ENCODE measurements around the gene TMCC1.
A peak's percentile ranks its signal among the peaks of the same experiment; 100 is the strongest.

The TMCC1 gene

GRCh38 chr3:129606636-129607390 lies 286.7 kb downstream of the TMCC1 start, which contains the start of gene PLXND1:
Gene PLXND1 (minus strand): TSS chr3:129606676. CDS start chr3:129606639, 37 bp downstream.
- Histone ChIP-seq H3K27me3 (ENCODE audit: low read depth) (no peaks in the 10 kb centered on the region), H3K4me3 (peak within 1 kb of the TSS; percentile 48), H3K9me3 (no peaks in the 10 kb centered on the region), H3K4me1 (peaks cover 22% of the 10 kb centered on the region), H3K36me3 (replicated peaks) (no peaks in the 10 kb centered on the region)
- in situ Hi-C loops (cut with MboI; ENCODE audit: low sequenced_read_pairs) = no loop called here
- peak; percentile 66 to 81 for DNase-seq (ENCODE audit: low spot score in 2 of 2)

GRCh38 chr3:129605922-129606635 lies 287.4 kb downstream of the TMCC1 start:
- in situ Hi-C loops (cut with MboI; ENCODE audit: low sequenced_read_pairs) = no loop called here
- H3K9me3 ChIP-seq = no peaks in the 10 kb centered on the region
- peak in 1 of 2 experiments; percentile 46 for DNase-seq (ENCODE audit: low spot score in 2 of 2)
- peak overlapping the region; percentile 44 for H3K4me3 ChIP-seq
- H3K36me3 ChIP-seq (replicated peaks) = no peaks in the 10 kb centered on the region
- H3K27me3 ChIP-seq (ENCODE audit: low read depth) = no peaks in the 10 kb centered on the region
- H3K4me1 ChIP-seq = peaks cover 22% of the 10 kb centered on the region

- in situ Hi-C loops (cut with MboI; ENCODE audit: low sequenced_read_pairs) = no loop called here
- H3K9me3 ChIP-seq = no peaks in the 10 kb centered on the region
- H3K27me3 ChIP-seq (ENCODE audit: low read depth) = no peaks in the 10 kb centered on the region
- peak overlapping the region; percentile 44 for H3K4me3 ChIP-seq
- H3K36me3 ChIP-seq (replicated peaks) = no peaks in the 10 kb centered on the region
- H3K4me1 ChIP-seq = peaks cover 22% of the 10 kb centered on the region
- DNase-seq (ENCODE audit: low spot score in 2 of 2) = peak; percentile 31 to 69
These were observed 288.1 kb downstream of the TMCC1 start for GRCh38 chr3:129605203-129605921.

- no peaks in the 10 kb centered on the region for H3K9me3 ChIP-seq
- peaks cover 22% of the 10 kb centered on the region for H3K4me1 ChIP-seq
- no peak for DNase-seq (ENCODE audit: low spot score in 2 of 2)
- peak overlapping the region; percentile 44 for H3K4me3 ChIP-seq
- H3K27me3 ChIP-seq (ENCODE audit: low read depth) = no peaks in the 10 kb centered on the region
- in situ Hi-C loops (cut with MboI; ENCODE audit: low sequenced_read_pairs) = no loop called here
- no peaks in the 10 kb centered on the region for H3K36me3 ChIP-seq (replicated peaks)
These were observed 288.7 kb downstream of the TMCC1 start for GRCh38 chr3:129604767-129605166.

- Histone ChIP-seq H3K4me3 (peak overlapping the region; percentile 44), H3K27me3 (ENCODE audit: low read depth) (no peaks in the 10 kb centered on the region), H3K9me3 (no peaks in the 10 kb centered on the region), H3K36me3 (replicated peaks) (no peaks in the 10 kb centered on the region), H3K4me1 (peaks cover 22% of the 10 kb centered on the region)
- no peak for DNase-seq (ENCODE audit: low spot score in 2 of 2)
- in situ Hi-C loops (cut with MboI; ENCODE audit: low sequenced_read_pairs) = no loop called here
These were observed 289.3 kb downstream of the TMCC1 start for GRCh38 chr3:129603991-129604749.

- H3K4me3 ChIP-seq = peak overlapping the region; percentile 44; the same call in 1 of the 2 replicates
- in situ Hi-C loops (cut with MboI; ENCODE audit: low sequenced_read_pairs) = no loop called here
- no peaks in the 10 kb centered on the region for H3K9me3 ChIP-seq
- no peaks in the 10 kb centered on the region for H3K36me3 ChIP-seq (replicated peaks)
- H3K27me3 ChIP-seq (ENCODE audit: low read depth) = no peaks in the 10 kb centered on the region
- no peak for DNase-seq (ENCODE audit: low spot score in 2 of 2)
- peaks cover 22% of the 10 kb centered on the region for H3K4me1 ChIP-seq
These were observed 290.0 kb downstream of the TMCC1 start for GRCh38 chr3:129603561-129603942.

- peak in 1 of 2 experiments; percentile 34 for DNase-seq (ENCODE audit: low spot score in 2 of 2)
- H3K9me3 ChIP-seq = no peaks in the 10 kb centered on the region
- H3K36me3 ChIP-seq (replicated peaks) = no peaks in the 10 kb centered on the region
- H3K4me3 ChIP-seq = 0 out of 2 replicates have a peak overlapping the region, but pooled peaks have one; percentile 4
- H3K27me3 ChIP-seq (ENCODE audit: low read depth) = no peaks in the 10 kb centered on the region
- peaks cover 22% of the 10 kb centered on the region for H3K4me1 ChIP-seq
- in situ Hi-C loops (cut with MboI; ENCODE audit: low sequenced_read_pairs) = no loop called here
These were observed 290.6 kb downstream of the TMCC1 start for GRCh38 chr3:129602730-129603560.

GRCh38 chr3:129602309-129602708 lies 291.2 kb downstream of the TMCC1 start:
- Histone ChIP-seq H3K4me3 (no peak overlapping the region), H3K27me3 (ENCODE audit: low read depth) (no peaks in the 10 kb centered on the region), H3K9me3 (no peaks in the 10 kb centered on the region), H3K4me1 (peaks cover 18% of the 10 kb centered on the region), H3K36me3 (replicated peaks) (no peaks in the 10 kb centered on the region)
- DNase-seq (ENCODE audit: low spot score in 2 of 2) = no peak
- in situ Hi-C loops (cut with MboI; ENCODE audit: low sequenced_read_pairs) = no loop called here

GRCh38 chr3:129601713-129602112 lies 291.8 kb downstream of the TMCC1 start:
- no peaks in the 10 kb centered on the region for H3K36me3 ChIP-seq (replicated peaks)
- H3K4me3 ChIP-seq = no peak overlapping the region
- peaks cover 16% of the 10 kb centered on the region for H3K4me1 ChIP-seq
- no peaks in the 10 kb centered on the region for H3K9me3 ChIP-seq
- no peak for DNase-seq (ENCODE audit: low spot score in 2 of 2)
- no peaks in the 10 kb centered on the region for H3K27me3 ChIP-seq (ENCODE audit: low read depth)
- in situ Hi-C loops (cut with MboI; ENCODE audit: low sequenced_read_pairs) = no loop called here

- H3K4me3 ChIP-seq = no peak overlapping the region
- DNase-seq (ENCODE audit: low spot score in 2 of 2) = no peak
- peaks cover 20% of the 10 kb centered on the region for H3K4me1 ChIP-seq
- H3K27me3 ChIP-seq (ENCODE audit: low read depth) = no peaks in the 10 kb centered on the region
- H3K9me3 ChIP-seq = no peaks in the 10 kb centered on the region
- no peaks in the 10 kb centered on the region for H3K36me3 ChIP-seq (replicated peaks)
- in situ Hi-C loops (cut with MboI; ENCODE audit: low sequenced_read_pairs) = no loop called here
These were observed 293.2 kb downstream of the TMCC1 start for GRCh38 chr3:129600348-129600747.

GRCh38 chr3:129599607-129600006 lies 293.9 kb downstream of the TMCC1 start:
- DNase-seq (ENCODE audit: low spot score in 2 of 2) = no peak
- no peaks in the 10 kb centered on the region for H3K36me3 ChIP-seq (replicated peaks)
- H3K4me3 ChIP-seq = no peak overlapping the region
- peaks cover 18% of the 10 kb centered on the region for H3K4me1 ChIP-seq
- H3K27me3 ChIP-seq (ENCODE audit: low read depth) = no peaks in the 10 kb centered on the region
- no peaks in the 10 kb centered on the region for H3K9me3 ChIP-seq
- in situ Hi-C loops (cut with MboI; ENCODE audit: low sequenced_read_pairs) = no loop called here

GRCh38 chr3:129599073-129599472 lies 294.4 kb downstream of the TMCC1 start:
- no peaks in the 10 kb centered on the region for H3K9me3 ChIP-seq
- in situ Hi-C loops (cut with MboI; ENCODE audit: low sequenced_read_pairs) = no loop called here
- H3K27me3 ChIP-seq (ENCODE audit: low read depth) = no peaks in the 10 kb centered on the region
- no peak for DNase-seq (ENCODE audit: low spot score in 2 of 2)
- H3K4me3 ChIP-seq = no peak overlapping the region
- H3K36me3 ChIP-seq (replicated peaks) = no peaks in the 10 kb centered on the region
- peaks cover 13% of the 10 kb centered on the region for H3K4me1 ChIP-seq
